Smooth muscle cell (in vitro differentiated cells): ENCODE results near the gene CDC25B. TPM values are rescaled to one million over a fixed set of nuclear protein-coding genes. Genes with fewer than 3 reads are reported as not detected.
A peak's percentile ranks its signal among the peaks of the same experiment; 100 is the strongest.

ENCODE experiments used
- DNase-seq: peaks from one replicate; lab custom pipeline; 2025; ENCODE audit not compliant: unreplicated experiment; lab: John Stamatoyannopoulos, UW
- H2AFZ ChIP-seq: fragments of 200-600 bp; sonication (generic); 2 replicates; pipeline ENCODE4 v1.6.0; 2016; ENCODE audit warnings: antibody characterized with exemption, low read depth, mild to moderate bottlenecking
- H3F3A ChIP-seq: fragments of 200-600 bp; sonication (generic); 2 replicates; pipeline ENCODE4 v1.6.0; 2017; ENCODE audit warnings: antibody characterized with exemption, low read depth
- H3K27ac ChIP-seq: fragments of 200-600 bp; sonication (generic); 2 replicates; pipeline ENCODE4 v1.5.1; 2016; ENCODE audit warnings: low read depth, mild to moderate bottlenecking
- H3K27me3 ChIP-seq: fragments of 200-600 bp; sonication (generic); 2 replicates; pipeline ENCODE4 v1.6.1; 2016; ENCODE audit warnings: low read depth, mild to moderate bottlenecking
- H3K36me3 ChIP-seq: fragments of 200-600 bp; sonication (generic); 2 replicates; pipeline ENCODE4 v1.5.1; 2016; ENCODE audit warnings: low read depth
- H3K4me1 ChIP-seq: fragments of 200-600 bp; sonication (generic); 2 replicates; pipeline ENCODE4 v1.5.1; 2016; ENCODE audit warnings: low read depth
- H3K4me2 ChIP-seq: fragments of 200-600 bp; sonication (generic); 2 replicates; pipeline ENCODE4 v1.6.0; 2016; ENCODE audit warnings: mild to moderate bottlenecking
- H3K4me3 ChIP-seq: fragments of 200-600 bp; sonication (generic); 2 replicates; pipeline ENCODE4 v1.5.1; 2016; ENCODE audit warnings: mild to moderate bottlenecking
- H3K79me2 ChIP-seq: fragments of 200-600 bp; sonication (generic); 2 replicates; pipeline ENCODE4 v1.6.0; 2016; ENCODE audit warnings: low read depth, mild to moderate bottlenecking
- H3K9ac ChIP-seq: fragments of 200-600 bp; sonication (generic); 2 replicates; pipeline ENCODE4 v1.6.0; 2016; ENCODE audit warnings: low read depth
- H3K9me3 ChIP-seq: fragments of 200-600 bp; sonication (generic); replicated peaks from 2 replicates; pipeline ENCODE4 v1.5.1; 2016; ENCODE audit warnings: low read depth
- H4K20me1 ChIP-seq: fragments of 200-600 bp; sonication (generic); 2 replicates; pipeline ENCODE4 v1.6.0; 2016; ENCODE audit warnings: low read depth
- WGBS: methylation state at CpG from one replicate; pipeline ENCODE4 v1.1.7; 2016; ENCODE audit warnings: low lambda C conversion rate; 5-methylcytosine and 5-hydroxymethylcytosine counted together
- polyA plus RNA-seq: library from polyadenylated mRNA; unstranded; fragments of >200 nt; fragmentation: Nextera tagmentation; extraction: Ambion mirVana; gene quantifications from 2 replicates; pipeline ENCODE4 v1.2.1, GENCODE V29; 2016
- total RNA-seq: library from RNA; depleted of rRNA; stranded (reverse); fragments of >200 nt; gene quantifications from 2 replicates; pipeline ENCODE4 v1.2.3, GENCODE V29; 2014
- TF ChIP-seq, protein P1 (sequence below): fragments of 200-600 bp; sonication (generic); IDR thresholded peaks from 2 replicates; pipeline ENCODE4 v1.5.1; 2017; ENCODE audit warnings: borderline replicate concordance, mild to moderate bottlenecking, antibody characterized with exemption; ENCODE audit not compliant: insufficient read depth, poor library complexity, severe bottlenecking

CDC25B gene
- total and polyA plus RNA-seq, 2 experiments from 2014 or later: 14.7 to 14.8 TPM

DNA sequence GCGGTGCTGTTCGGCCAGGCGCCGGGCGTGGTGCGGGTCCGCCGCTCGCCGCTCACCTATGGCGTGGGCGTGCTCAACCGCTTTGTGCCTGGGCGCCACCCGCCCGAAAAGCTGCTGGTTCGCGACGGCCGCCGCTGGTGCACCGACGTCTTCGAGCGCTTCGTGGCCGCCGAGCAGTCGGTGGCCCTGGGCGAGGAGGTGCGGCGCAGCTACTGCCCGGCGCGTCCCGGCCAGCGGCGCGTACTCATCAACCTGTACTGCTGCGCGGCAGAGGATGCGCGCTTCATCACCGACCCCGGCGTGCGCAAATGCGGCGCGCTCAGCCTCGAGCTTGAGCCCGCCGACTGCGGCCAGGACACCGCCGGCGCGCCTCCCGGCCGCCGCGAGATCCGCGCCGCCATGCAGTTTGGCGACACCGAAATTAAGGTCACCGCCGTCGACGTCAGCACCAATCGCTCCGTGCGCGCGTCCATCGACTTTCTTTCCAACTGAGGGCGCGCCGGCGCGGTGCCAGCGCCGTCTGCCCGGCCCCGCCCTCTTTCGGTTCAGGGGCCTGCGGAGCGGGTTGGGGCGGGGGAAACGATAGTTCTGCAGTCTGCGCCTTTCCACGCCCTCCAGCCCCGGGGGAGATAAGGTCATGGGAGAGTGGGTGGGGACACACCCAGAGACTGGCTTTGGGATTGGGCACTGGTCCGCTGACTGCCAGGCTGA lies 44.3 kb upstream of the CDC25B start:
- Histone ChIP-seq H3K27me3 (peaks cover 43% of the 10 kb centered on the region), H3K27ac (no peak overlapping the region), H3K36me3 (no peaks in the 10 kb centered on the region), H3K4me3 (peak overlapping the region; percentile 51), H4K20me1 (peaks cover 7% of the 10 kb centered on the region), H3K9ac (no peak overlapping the region), H3K4me2 (peak overlapping the region; percentile 95), H3K9me3 (no peaks in the 10 kb centered on the region), H2AFZ (peak overlapping the region; percentile 54), H3F3A (peaks cover 2% of the 10 kb centered on the region), H3K4me1 (peaks cover 5% of the 10 kb centered on the region), H3K79me2 (no peaks in the 10 kb centered on the region)
- WGBS: 2% methylated on average over 76 of the region's 95 CpGs
- DNase-seq: peak; percentile 14
- TF ChIP-seq, protein P1, sequence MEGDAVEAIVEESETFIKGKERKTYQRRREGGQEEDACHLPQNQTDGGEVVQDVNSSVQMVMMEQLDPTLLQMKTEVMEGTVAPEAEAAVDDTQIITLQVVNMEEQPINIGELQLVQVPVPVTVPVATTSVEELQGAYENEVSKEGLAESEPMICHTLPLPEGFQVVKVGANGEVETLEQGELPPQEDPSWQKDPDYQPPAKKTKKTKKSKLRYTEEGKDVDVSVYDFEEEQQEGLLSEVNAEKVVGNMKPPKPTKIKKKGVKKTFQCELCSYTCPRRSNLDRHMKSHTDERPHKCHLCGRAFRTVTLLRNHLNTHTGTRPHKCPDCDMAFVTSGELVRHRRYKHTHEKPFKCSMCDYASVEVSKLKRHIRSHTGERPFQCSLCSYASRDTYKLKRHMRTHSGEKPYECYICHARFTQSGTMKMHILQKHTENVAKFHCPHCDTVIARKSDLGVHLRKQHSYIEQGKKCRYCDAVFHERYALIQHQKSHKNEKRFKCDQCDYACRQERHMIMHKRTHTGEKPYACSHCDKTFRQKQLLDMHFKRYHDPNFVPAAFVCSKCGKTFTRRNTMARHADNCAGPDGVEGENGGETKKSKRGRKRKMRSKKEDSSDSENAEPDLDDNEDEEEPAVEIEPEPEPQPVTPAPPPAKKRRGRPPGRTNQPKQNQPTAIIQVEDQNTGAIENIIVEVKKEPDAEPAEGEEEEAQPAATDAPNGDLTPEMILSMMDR: no peak

DNA sequence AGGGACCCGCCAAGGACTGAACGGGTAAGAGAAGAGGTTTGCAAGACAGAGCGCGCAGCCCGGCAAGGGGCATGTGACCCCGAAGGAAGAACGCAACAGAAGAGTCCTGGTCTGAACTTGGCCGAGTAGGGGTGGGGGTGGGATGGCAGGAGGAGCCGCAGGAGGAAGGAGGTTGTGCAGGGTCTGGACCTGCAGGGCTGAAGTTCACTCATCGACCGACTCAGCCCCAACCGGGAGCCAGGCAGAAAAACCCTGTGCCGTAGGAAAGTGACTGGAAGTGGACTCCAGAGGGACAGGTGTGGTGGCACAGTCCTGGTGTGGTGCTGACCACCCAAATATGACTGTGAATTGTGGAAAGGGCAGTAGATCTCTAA lies 43.7 kb upstream of the CDC25B start:
- H3F3A ChIP-seq: peaks cover 2% of the 10 kb centered on the region
- peak overlapping the region; percentile 51 for H3K4me3 ChIP-seq
- no peak overlapping the region for H3K9ac ChIP-seq
- peaks cover 7% of the 10 kb centered on the region for H4K20me1 ChIP-seq
- DNase-seq: no peak
- peaks cover 5% of the 10 kb centered on the region for H3K4me1 ChIP-seq
- H3K9me3 ChIP-seq: no peaks in the 10 kb centered on the region
- peaks cover 42% of the 10 kb centered on the region for H3K27me3 ChIP-seq
- WGBS: 22% methylated on average over 13 of the region's 13 CpGs
- H2AFZ ChIP-seq: peak overlapping the region; percentile 54
- no peak overlapping the region for H3K27ac ChIP-seq
- no peaks in the 10 kb centered on the region for H3K79me2 ChIP-seq
- H3K36me3 ChIP-seq: no peaks in the 10 kb centered on the region
- peak overlapping the region; percentile 95 for H3K4me2 ChIP-seq
- TF ChIP-seq, protein P1: no peak

DNA sequence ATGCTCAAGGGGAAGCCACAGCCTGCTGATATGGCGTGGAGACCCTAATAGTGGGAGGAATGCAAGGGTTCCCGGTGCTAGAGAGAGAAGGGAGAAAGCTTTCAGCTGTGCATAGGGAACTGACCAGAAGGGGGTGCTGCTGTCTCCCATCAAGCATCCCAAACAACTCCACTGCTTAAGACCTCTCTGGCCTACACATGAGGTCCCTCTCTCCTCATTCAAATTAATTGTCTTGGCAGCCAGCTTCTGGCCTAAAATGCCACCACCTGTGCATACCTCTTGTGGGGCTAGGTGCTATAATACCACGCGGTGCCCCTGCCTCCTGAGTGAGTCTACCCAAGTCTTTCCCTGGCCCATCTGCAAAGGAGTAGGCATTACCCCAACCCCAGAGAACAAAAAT lies 43.0 kb upstream of the CDC25B start:
- H3K9me3 ChIP-seq: no peaks in the 10 kb centered on the region
- H3K4me3 ChIP-seq: no peak overlapping the region
- TF ChIP-seq, protein P1: peak; percentile 55
- H3K4me1 ChIP-seq: peaks cover 5% of the 10 kb centered on the region
- no peak overlapping the region for H3K9ac ChIP-seq
- no peaks in the 10 kb centered on the region for H3K36me3 ChIP-seq
- H3K27me3 ChIP-seq: peaks cover 38% of the 10 kb centered on the region
- peaks cover 2% of the 10 kb centered on the region for H3F3A ChIP-seq
- no peaks in the 10 kb centered on the region for H3K79me2 ChIP-seq
- H3K4me2 ChIP-seq: no peak overlapping the region
- 30% methylated on average over 4 of the region's 4 CpGs for WGBS
- no peak overlapping the region for H3K27ac ChIP-seq
- peaks cover 7% of the 10 kb centered on the region for H4K20me1 ChIP-seq
- no peak for DNase-seq
- H2AFZ ChIP-seq: no peak overlapping the region
